ENCODE results near the gene FTSJ1. TPM values are rescaled to one million over a fixed set of nuclear protein-coding genes. Genes with fewer than 3 reads are reported as not detected.

FTSJ1 gene
- total and polyA plus RNA-seq, 2 of the 4 experiments (the other 2 are of a cell fraction), result 50.8 to 59.9 TPM

GRCh38 chrX:48520455-48520854 is 44.5 kb downstream of the FTSJ1 start:
- no peak overlapping the region for H2AFZ ChIP-seq (replicated peaks; ENCODE audit: low read length, poor library complexity)
- no peak overlapping the region for H2BK20ac ChIP-seq (ENCODE audit: low read depth, low read length)
- DNase-seq (no peak), ATAC-seq (ENCODE audit: low read depth) (no peak)
- intact Hi-C loops (cut with micrococcal nuclease) (no loop called here), dilution Hi-C loops (cut with HindIII; ENCODE audit: low sequenced_read_pairs, unreplicated experiment) (no loop called here), in situ Hi-C loops (cut with MboI; ENCODE audit: low sequenced_read_pairs) (no loop called here)
- H3K27ac ChIP-seq (ENCODE audit: insufficient read depth, low read length), result no peak overlapping the region
- no peak overlapping the region for H4K91ac ChIP-seq (ENCODE audit: insufficient read depth, low read depth, low read length)
- H2BK15ac ChIP-seq (ENCODE audit: low read depth, low read length), result no peak overlapping the region
- 0 out of 2 replicates have a peak, but pooled peaks cover 2% of the 10 kb centered on the region for H3K4me1 ChIP-seq (ENCODE audit: control insufficient read depth, insufficient read depth, low read length)
- peaks cover 3% of the 10 kb centered on the region for H3K36me3 ChIP-seq (ENCODE audit: control insufficient read depth, insufficient read depth, low read length)
- H3K14ac ChIP-seq (replicated peaks; ENCODE audit: low read depth, low read length), result no peak overlapping the region
- H4K20me1 ChIP-seq (ENCODE audit: insufficient read depth, low read length), result no peaks in the 10 kb centered on the region
- H2BK120ac ChIP-seq (ENCODE audit: low read depth, low read length), result no peak overlapping the region
- H3K4ac ChIP-seq (ENCODE audit: low read depth, low read length), result no peak overlapping the region
- H3K9ac ChIP-seq (ENCODE audit: low read depth, low read length), result no peak overlapping the region
- H4K5ac ChIP-seq (ENCODE audit: low read depth, low read length), result no peak overlapping the region
- WGBS, 2 experiments (ENCODE audit: extremely low coverage in 2 of 2, insufficient read length in 1 of 2), result no CpG with 5 or more reads among the region's 2 CpGs
- H3K9me3 ChIP-seq (ENCODE audit: control insufficient read depth, insufficient read depth, low read length), result no peaks in the 10 kb centered on the region; the same call in 1 of the 2 replicates
- no peak overlapping the region for H2BK5ac ChIP-seq (ENCODE audit: low read depth, low read length, poor library complexity, severe bottlenecking)
- TF ChIP-seq MAFK (IDR thresholded peaks at IDR 0.05; ENCODE audit: low read depth, low read length) (no peak), NFE2L2 (IDR thresholded peaks at IDR 0.05; ENCODE audit: low read depth, low read length) (no peak), POLR2A (IDR thresholded peaks at IDR 0.05; ENCODE audit: low read depth, low read length) (no peak)
- H2AK5ac ChIP-seq (ENCODE audit: low read depth, low read length), result no peak overlapping the region
- ChIA-PET POLR2A (ENCODE audit: unreplicated experiment) (no interaction called here), CTCF (no interaction called here)
- no peak overlapping the region for H3K4me2 ChIP-seq (ENCODE audit: low read depth, low read length)
- H3K9me1 ChIP-seq (ENCODE audit: insufficient read depth, low read length), result 0 out of 2 replicates have a peak, but pooled peaks cover 3% of the 10 kb centered on the region
- no peak overlapping the region for H3K18ac ChIP-seq (ENCODE audit: low read depth, low read length)
- no peak overlapping the region for H4K8ac ChIP-seq (ENCODE audit: low read depth in 2 of 2, low read length in 2 of 2)
- H3K23ac ChIP-seq (ENCODE audit: low read depth, low read length), result no peak overlapping the region
- no peak overlapping the region for H3K56ac ChIP-seq (ENCODE audit: extremely low read depth, insufficient read depth, low read length)
- H3K79me1 ChIP-seq (ENCODE audit: low read depth in 1 of 2, low read length in 2 of 2), result peaks cover 3 to 6% of the 10 kb centered on the region in 2 experiments; a peak in 3 of 4 replicates
- H3K27me3 ChIP-seq (ENCODE audit: control insufficient read depth, insufficient read depth, low read length), result no peaks in the 10 kb centered on the region
- H2AK9ac ChIP-seq (replicated peaks; ENCODE audit: low read depth, low read length, poor library complexity), result no peak overlapping the region
- no TSS peak for BruUV-seq (replicated peaks)
- H3K4me3 ChIP-seq (ENCODE audit: insufficient read depth, low read depth, low read length), result no peak overlapping the region
